Activated naive CD8-positive, alpha-beta T cell treated with anti-CD3 and anti-CD28 coated beads, Interleukin-2, amount 10 ng/mL, durations not matched to agents 7 days and 5 days (primary cell): ENCODE data around the gene RBM6. TPM values are rescaled to one million over a fixed set of nuclear protein-coding genes. Genes with fewer than 3 reads are reported as not detected.

ENCODE experiments used
- ATAC-seq: fragments of 150-1000 bp; cut with Tn5 transposase; one replicate; pipeline ENCODE4 v1.10.0; 2021; ENCODE audit warnings: low read depth, moderate library complexity
- POLR2A ChIA-PET: fragments of 350-600 bp; sonication (Branson Sonifier 250); formaldehyde crosslinking; loops from one replicate; lab custom pipeline; 2021; ENCODE audit warnings: antibody characterized with exemption; lab: Charles Lee
- DNase-seq: peaks from one replicate; pipeline ENCODE4 v3.0.0; 2021
- H3K27ac Mint-ChIP-seq: one replicate; pipeline ENCODE4 v1.8.0; 2022; ENCODE audit warnings: mild to moderate bottlenecking, mixed read lengths
- H3K27me3 Mint-ChIP-seq: one replicate; pipeline ENCODE4 v1.8.0; 2022; ENCODE audit warnings: mild to moderate bottlenecking, moderate library complexity, mixed read lengths
- H3K36me3 Mint-ChIP-seq: one replicate; pipeline ENCODE4 v1.8.0; 2021; ENCODE audit warnings: mild to moderate bottlenecking, mixed read lengths
- H3K4me1 Mint-ChIP-seq: one replicate; pipeline ENCODE4 v1.8.0; 2021; ENCODE audit warnings: mixed read lengths
- H3K4me3 Mint-ChIP-seq: one replicate; pipeline ENCODE4 v1.8.0; 2022; ENCODE audit warnings: mild to moderate bottlenecking, moderate library complexity, mixed read lengths
- H3K9me3 Mint-ChIP-seq: one replicate; pipeline ENCODE4 v1.8.0; 2021; ENCODE audit warnings: mixed read lengths
- total RNA-seq, 2 experiments: library from RNA; stranded (reverse); gene quantifications; one replicate each; pipeline ENCODE4 v1.2.3, GENCODE V29; 2021

The RBM6 gene
- total RNA-seq, 2 experiments from 2014 or later, result 147 TPM

DNA sequence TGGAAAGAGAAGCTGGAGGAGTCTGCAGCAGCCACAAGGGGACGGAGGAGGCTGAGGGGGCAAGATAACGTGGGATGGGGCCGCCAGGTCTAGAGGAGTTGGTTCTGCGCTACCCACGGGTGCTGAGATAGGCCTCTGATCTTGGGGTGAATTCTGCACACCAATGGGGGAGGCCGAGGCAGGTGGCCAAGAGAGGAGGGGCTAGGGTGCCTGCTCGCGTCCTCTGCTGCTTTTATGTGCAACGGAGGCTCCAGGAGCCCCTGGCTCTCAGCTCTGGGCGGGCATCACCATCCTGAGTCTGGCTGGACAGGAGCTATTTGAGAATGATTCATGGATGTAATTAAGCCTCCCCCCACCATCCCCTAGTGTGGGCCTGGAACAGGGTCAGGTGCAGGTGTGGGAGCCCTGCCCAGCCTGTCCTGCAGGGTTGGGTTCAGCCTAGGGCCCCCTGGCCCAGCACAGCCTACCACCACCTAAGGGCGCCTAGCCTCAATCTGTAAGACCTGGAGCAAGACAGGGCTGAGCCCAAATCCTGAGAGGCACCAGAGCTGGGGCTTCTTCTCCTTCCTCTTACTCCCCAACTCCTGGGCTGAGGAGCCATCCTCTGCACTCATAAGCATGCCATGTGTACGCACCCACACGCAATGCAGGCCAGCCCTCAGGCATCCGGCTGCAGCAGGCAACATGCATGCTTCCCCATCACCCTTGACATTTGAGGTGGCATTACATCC is 182.9 kb downstream of the RBM6 start:
- no peaks in the 10 kb centered on the region for H3K4me1 Mint-ChIP-seq
- POLR2A ChIA-PET, result interaction anchor here (0.6 kb wide), 1 partner anchor 377 kb away, joined by 3 read pairs; no protein-coding TSS in a partner anchor
- H3K4me3 Mint-ChIP-seq, result no peak overlapping the region
- no peak overlapping the region for H3K27ac Mint-ChIP-seq
- no peak for ATAC-seq
- DNase-seq, result no peak
- H3K27me3 Mint-ChIP-seq, result no peaks in the 10 kb centered on the region
- H3K9me3 Mint-ChIP-seq, result no peaks in the 10 kb centered on the region
- H3K36me3 Mint-ChIP-seq, result peaks cover 2% of the 10 kb centered on the region

DNA sequence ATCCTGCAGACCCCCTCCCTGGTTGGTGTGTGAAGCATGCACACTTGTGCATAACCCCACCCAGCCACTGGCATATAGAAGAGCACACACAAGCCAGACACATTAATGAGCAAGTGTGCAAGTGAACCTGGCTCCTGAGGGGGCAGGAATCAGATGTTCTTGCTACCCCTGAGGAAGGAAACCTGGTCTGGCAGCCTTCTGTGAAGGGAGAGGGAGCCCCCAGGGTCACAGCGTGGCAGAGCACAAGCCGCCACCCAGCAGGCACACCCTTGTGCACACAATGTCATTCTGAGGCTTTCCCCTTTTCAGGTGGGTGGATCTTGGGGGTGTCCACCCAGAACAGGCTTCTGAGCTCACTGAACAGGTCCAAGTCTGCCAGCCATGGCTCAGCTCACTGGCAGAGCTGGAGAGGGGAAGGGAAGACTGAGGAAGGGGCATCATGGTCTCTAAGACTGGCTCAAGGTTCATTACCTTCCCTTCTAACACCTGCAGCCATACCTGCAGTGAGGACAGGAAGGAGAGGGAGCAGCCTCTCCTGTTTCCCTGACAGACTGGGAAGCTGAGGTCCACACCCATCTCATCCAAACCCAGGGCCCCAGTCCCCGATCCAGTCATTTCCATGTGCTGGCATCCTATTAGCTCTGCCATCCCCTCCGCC is 183.6 kb downstream of the RBM6 start:
- DNase-seq, result no peak
- POLR2A ChIA-PET, result no interaction called here
- peaks cover under 1% of the 10 kb centered on the region for H3K36me3 Mint-ChIP-seq
- no peak for ATAC-seq
- H3K4me3 Mint-ChIP-seq, result no peak overlapping the region
- H3K4me1 Mint-ChIP-seq, result no peaks in the 10 kb centered on the region
- H3K27ac Mint-ChIP-seq, result no peak overlapping the region
- H3K9me3 Mint-ChIP-seq, result no peaks in the 10 kb centered on the region
- no peaks in the 10 kb centered on the region for H3K27me3 Mint-ChIP-seq

- H3K27ac Mint-ChIP-seq, result no peak overlapping the region
- H3K36me3 Mint-ChIP-seq, result no peaks in the 10 kb centered on the region
- no peaks in the 10 kb centered on the region for H3K4me1 Mint-ChIP-seq
- H3K27me3 Mint-ChIP-seq, result no peaks in the 10 kb centered on the region
- no peak overlapping the region for H3K4me3 Mint-ChIP-seq
- ATAC-seq (no peak), DNase-seq (no peak)
- POLR2A ChIA-PET, result no interaction called here
- no peaks in the 10 kb centered on the region for H3K9me3 Mint-ChIP-seq
These were observed 184.3 kb downstream of the RBM6 start for GRCh38 chr3:50124052-50124799.

DNA sequence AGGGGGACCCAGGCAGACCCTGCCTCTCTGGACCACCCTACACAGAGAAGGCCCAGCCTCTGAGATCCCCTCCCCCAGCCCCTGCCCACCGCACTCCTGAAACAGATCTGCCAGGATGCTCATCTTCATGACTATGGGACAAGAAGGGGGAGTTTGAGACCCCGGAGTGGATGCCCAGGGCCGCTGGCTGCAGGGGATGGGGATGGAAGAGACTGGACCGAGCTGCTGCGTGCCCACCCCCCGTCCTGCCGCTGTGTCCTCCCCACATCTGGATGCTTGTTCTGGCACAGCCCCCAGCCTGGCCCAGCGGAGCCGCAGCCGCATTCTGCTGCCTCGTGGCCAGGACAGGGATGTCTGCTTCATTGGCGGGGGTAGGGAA is 184.8 kb downstream of the RBM6 start:
- H3K27me3 Mint-ChIP-seq, result no peaks in the 10 kb centered on the region
- no peaks in the 10 kb centered on the region for H3K4me1 Mint-ChIP-seq
- H3K9me3 Mint-ChIP-seq, result no peaks in the 10 kb centered on the region
- POLR2A ChIA-PET, result no interaction called here
- no peak overlapping the region for H3K4me3 Mint-ChIP-seq
- H3K27ac Mint-ChIP-seq, result no peak overlapping the region
- ATAC-seq (no peak), DNase-seq (no peak)
- no peaks in the 10 kb centered on the region for H3K36me3 Mint-ChIP-seq

- Mint-ChIP-seq H3K36me3 (no peaks in the 10 kb centered on the region), H3K4me1 (no peaks in the 10 kb centered on the region), H3K27ac (no peak overlapping the region), H3K9me3 (no peaks in the 10 kb centered on the region), H3K27me3 (no peaks in the 10 kb centered on the region), H3K4me3 (no peak overlapping the region)
- DNase-seq (peak; percentile 27), ATAC-seq (no peak)
- POLR2A ChIA-PET, result interaction anchor here (1.5 kb wide), 1 partner anchor 10 kb away, joined by 5 read pairs; no protein-coding TSS in a partner anchor
These were observed 185.8 kb downstream of the RBM6 start for GRCh38 chr3:50125541-50126286.

DNA sequence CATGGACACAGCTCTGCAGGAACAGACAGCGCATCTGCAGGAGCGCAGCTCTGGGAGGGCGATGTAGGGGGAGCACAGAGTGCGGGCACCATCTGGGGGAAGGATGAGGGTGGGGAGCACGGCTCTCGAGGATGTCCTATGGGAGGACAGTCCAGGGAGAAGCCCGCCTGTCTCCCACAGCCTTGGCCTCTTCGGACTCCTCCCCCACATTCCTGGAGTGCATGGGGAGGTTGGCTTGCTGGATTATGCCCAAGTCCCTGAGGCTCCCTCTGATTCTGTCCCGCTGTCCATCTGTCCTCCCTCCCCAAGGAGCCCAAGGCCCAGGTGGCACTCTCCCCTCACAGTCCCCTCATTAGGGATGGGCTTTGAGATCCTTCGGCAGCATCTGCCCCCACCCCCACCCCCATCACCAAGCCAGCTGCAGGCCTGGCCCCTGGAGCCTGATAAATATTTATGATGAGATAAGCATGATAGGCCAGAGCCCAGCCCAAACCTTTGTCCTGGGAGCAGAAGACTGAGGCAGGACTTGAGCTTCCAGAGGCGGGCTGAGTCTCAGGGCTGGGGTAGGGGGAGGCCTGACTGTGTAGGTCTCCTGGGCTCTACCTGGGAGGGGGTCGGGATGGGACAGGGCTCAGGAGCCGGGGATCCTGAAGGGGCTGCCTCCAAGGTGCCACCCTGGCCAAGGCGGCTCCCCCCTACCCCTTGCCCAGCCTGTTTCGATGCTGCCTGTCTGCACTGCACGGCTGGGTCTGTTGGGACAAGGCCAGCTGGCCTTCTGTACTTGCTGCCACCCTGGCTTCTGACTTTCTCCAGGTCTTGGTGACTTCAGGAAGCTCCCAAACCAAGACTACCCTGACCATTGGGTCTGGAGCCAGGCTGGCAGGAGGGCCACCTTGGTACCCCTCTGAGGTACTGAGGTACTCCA is 186.6 kb downstream of the RBM6 start:
- H3K4me3 Mint-ChIP-seq, result no peak overlapping the region
- no peaks in the 10 kb centered on the region for H3K27me3 Mint-ChIP-seq
- H3K36me3 Mint-ChIP-seq, result no peaks in the 10 kb centered on the region
- no peaks in the 10 kb centered on the region for H3K9me3 Mint-ChIP-seq
- no peak overlapping the region for H3K27ac Mint-ChIP-seq
- no peak for DNase-seq
- POLR2A ChIA-PET, result interaction anchor here (0.6 to 1.5 kb wide), 2 partner anchors 9 to 95 kb away, joined by 4 to 5 read pairs; no protein-coding TSS in a partner anchor
- no peaks in the 10 kb centered on the region for H3K4me1 Mint-ChIP-seq
- no peak for ATAC-seq

Other genes starting within 250 kb of the RBM6 start
- gene AMIGO3, start 220.5 kb upstream of the RBM6 start, total RNA-seq, result 1 to 10 TPM in 1 of 2 experiments, under 1 TPM in 1; 0.61 to 2.0 TPM
- gene GMPPB, start 216.2 kb upstream of the RBM6 start, total RNA-seq, result 10 to 100 TPM; 35.4 to 39.9 TPM
- gene IP6K1, start 153.6 kb upstream of the RBM6 start, total RNA-seq, result 10 to 100 TPM; 35.2 to 40.2 TPM
- gene CDHR4, start 140.3 kb upstream of the RBM6 start, total RNA-seq, result under 1 TPM in 1 of 2 experiments, not detected in 1; 0.22 TPM
- 1 to 10 TPM; 1.3 to 2.3 TPM for gene INKA1, start 136.9 kb upstream of the RBM6 start, total RNA-seq
- gene UBA7, start 126.2 kb upstream of the RBM6 start, total RNA-seq, result 100 to 1,000 TPM; 299 to 310 TPM
- gene TRAIP, start 83.6 kb upstream of the RBM6 start, total RNA-seq, result 10 to 100 TPM; 24.0 to 24.4 TPM
- not detected for gene CAMKV, start 70.2 kb upstream of the RBM6 start, total RNA-seq
- 1 to 10 TPM; 1.7 to 2.9 TPM for gene MST1R, start 36.3 kb upstream of the RBM6 start, total RNA-seq
- 10 to 100 TPM; 11.9 to 12.9 TPM for gene MON1A, start 10.3 kb upstream of the RBM6 start, total RNA-seq
- gene RBM5, start 148.8 kb downstream of the RBM6 start, total RNA-seq, result 100 to 1,000 TPM; 256 to 257 TPM
- under 1 TPM in 1 of 2 experiments, not detected in 1; 0.09 TPM for gene SEMA3F, start 215.2 kb downstream of the RBM6 start, total RNA-seq